Measurements from ENCODE around the gene SBF2. TPM values are rescaled to one million over a fixed set of nuclear protein-coding genes. Genes with fewer than 3 reads are reported as not detected.

SBF2 gene
- total RNA-seq, 2 experiments from 2014 or later: 6.0 to 6.1 TPM

DNA sequence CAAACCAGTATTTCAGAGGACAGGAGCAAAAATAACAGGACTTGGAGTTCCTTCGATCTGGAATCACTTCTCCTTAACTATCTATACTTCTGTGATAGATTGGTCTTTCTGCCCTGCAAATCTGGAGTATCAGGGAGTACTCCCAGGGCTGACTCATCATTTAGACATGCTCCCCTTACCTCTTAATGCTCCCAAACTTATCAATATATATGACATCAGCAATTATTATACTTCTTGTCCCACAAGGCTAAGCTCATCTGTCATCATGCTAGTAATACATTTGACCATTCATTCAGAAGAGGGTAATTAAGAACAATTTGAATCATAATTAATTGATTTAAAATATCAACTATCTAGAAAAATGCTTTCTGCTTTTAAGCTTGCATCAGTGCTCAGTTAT, 466.3 kb downstream of the SBF2 start:
- H3K36me3 Mint-ChIP-seq: peaks cover 2% of the 10 kb centered on the region
- H3K9me3 Mint-ChIP-seq: no peaks in the 10 kb centered on the region
- no peak overlapping the region for H3K4me3 Mint-ChIP-seq
- H3K4me1 Mint-ChIP-seq: peaks cover 3% of the 10 kb centered on the region
- no peak for DNase-seq
- H3K27me3 Mint-ChIP-seq: no peaks in the 10 kb centered on the region
- no peak overlapping the region for H3K27ac Mint-ChIP-seq

DNA sequence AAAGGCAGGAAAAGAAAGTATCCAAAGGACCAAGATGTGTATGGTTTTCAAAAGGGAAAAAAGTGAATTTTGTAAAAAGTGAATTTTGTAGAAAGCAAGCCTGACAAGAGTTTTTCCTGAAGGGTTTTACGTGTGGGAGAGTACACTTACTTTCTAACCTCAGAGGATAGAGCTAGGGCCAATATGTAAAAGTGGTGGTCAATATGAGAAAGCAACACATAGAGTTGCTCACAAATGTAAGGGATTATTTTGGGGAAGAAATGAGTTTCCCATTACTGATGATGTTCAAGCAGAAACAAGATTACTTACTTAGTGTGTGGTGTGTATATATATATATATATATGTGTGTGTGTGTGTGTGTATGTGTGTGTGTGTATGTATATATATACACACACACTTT, 467.6 kb downstream of the SBF2 start:
- peaks cover under 1% of the 10 kb centered on the region for H3K36me3 Mint-ChIP-seq
- H3K27me3 Mint-ChIP-seq: no peaks in the 10 kb centered on the region
- peaks cover 3% of the 10 kb centered on the region for H3K4me1 Mint-ChIP-seq
- no peak overlapping the region for H3K27ac Mint-ChIP-seq
- no peak for DNase-seq
- H3K9me3 Mint-ChIP-seq: no peaks in the 10 kb centered on the region
- H3K4me3 Mint-ChIP-seq: no peak overlapping the region

DNA sequence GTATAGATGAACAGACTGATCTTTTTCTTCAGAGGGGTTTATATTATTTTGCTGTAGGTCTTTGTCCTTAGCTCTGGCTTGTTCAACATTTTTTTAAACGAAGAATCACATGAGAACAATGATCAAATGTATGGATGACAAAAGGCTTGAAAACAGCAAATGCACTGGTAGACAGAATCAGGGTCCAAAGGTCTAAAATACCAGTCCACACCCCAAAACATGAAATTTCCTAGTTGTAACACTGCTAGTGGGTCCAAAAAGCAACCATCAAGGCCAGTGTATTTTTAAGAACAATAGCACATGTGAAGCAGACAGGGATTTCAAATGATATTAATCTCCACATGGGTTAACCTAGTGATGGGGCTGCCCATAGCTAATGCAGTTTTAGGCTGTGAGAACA, 468.1 kb downstream of the SBF2 start:
- Mint-ChIP-seq H3K9me3 (no peaks in the 10 kb centered on the region), H3K4me3 (no peak overlapping the region), H3K4me1 (peaks cover 3% of the 10 kb centered on the region), H3K27ac (no peak overlapping the region), H3K27me3 (no peaks in the 10 kb centered on the region), H3K36me3 (no peaks in the 10 kb centered on the region)
- no peak for DNase-seq

DNA sequence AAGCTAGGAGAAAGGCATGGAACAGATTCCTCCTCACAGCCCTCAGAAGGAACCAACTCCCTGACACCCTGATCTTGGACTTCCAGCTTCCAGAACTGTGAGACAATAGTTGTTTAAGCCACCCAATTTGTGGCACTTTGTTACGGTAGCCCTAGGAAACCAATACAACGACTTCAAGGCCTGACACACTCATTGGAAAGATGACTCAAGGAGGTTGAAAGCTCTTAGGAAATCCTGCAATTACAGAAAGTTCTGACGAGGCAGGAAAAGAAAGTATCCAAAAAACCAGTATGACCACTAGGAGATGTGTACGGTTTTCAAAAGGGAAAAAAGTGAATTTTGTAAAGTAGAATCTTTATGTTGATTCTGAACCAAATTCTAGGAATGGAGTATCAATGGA, 468.7 kb downstream of the SBF2 start:
- Mint-ChIP-seq H3K27me3 (no peaks in the 10 kb centered on the region), H3K36me3 (no peaks in the 10 kb centered on the region), H3K9me3 (no peaks in the 10 kb centered on the region), H3K4me1 (peaks cover 3% of the 10 kb centered on the region), H3K27ac (no peak overlapping the region), H3K4me3 (no peak overlapping the region)
- no peak for DNase-seq

DNA sequence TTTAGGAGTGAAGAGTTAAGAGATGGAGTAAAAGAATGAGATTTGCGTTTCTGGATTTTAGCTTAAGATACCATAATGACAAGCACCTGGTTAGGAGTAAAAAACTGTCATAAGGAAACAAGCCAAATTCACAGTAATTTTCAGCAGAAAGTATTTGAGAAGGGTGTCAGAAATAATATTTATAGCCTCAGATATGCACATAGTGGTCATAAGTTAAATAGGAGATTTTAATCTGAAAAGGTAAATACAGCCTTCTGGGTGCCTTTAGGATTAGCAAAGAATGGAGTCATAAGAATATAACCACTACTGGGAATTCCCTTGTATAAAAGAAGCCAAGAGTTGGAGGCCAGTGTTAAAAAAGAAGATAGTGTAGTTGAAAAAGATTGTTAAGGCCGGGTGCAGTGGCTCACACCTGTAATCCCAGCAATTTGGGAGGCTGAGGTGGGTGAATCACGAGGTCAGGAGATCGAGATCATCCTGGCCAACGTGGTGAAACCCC, 470.1 kb downstream of the SBF2 start:
- no peak for DNase-seq
- Mint-ChIP-seq H3K27ac (no peak overlapping the region), H3K27me3 (no peaks in the 10 kb centered on the region), H3K9me3 (no peaks in the 10 kb centered on the region), H3K4me3 (no peak overlapping the region), H3K4me1 (peaks cover 3% of the 10 kb centered on the region), H3K36me3 (no peaks in the 10 kb centered on the region)

DNA sequence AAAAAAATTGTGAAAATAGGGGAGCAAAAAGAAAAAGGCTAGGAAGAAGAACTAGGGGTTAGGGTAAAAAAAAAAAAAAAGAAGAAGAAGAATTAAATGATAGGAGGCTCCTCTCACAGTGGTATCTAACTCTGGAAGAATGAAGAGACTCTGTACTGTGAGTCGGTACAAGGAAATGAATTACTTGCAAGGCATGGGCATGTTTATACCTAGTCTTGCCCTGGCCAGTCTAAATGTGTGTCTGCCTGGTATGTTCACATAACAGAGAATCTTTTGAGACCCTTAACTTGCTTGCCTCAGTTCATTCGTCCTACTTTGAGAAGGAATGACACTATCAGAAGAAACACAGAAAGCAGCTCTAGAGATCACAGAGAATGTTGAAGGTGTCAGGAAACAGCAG, 470.6 kb downstream of the SBF2 start:
- no peak overlapping the region for H3K4me3 Mint-ChIP-seq
- no peaks in the 10 kb centered on the region for H3K27me3 Mint-ChIP-seq
- DNase-seq: no peak
- no peaks in the 10 kb centered on the region for H3K36me3 Mint-ChIP-seq
- H3K9me3 Mint-ChIP-seq: no peaks in the 10 kb centered on the region
- H3K27ac Mint-ChIP-seq: no peak overlapping the region
- peaks cover 3% of the 10 kb centered on the region for H3K4me1 Mint-ChIP-seq

DNA sequence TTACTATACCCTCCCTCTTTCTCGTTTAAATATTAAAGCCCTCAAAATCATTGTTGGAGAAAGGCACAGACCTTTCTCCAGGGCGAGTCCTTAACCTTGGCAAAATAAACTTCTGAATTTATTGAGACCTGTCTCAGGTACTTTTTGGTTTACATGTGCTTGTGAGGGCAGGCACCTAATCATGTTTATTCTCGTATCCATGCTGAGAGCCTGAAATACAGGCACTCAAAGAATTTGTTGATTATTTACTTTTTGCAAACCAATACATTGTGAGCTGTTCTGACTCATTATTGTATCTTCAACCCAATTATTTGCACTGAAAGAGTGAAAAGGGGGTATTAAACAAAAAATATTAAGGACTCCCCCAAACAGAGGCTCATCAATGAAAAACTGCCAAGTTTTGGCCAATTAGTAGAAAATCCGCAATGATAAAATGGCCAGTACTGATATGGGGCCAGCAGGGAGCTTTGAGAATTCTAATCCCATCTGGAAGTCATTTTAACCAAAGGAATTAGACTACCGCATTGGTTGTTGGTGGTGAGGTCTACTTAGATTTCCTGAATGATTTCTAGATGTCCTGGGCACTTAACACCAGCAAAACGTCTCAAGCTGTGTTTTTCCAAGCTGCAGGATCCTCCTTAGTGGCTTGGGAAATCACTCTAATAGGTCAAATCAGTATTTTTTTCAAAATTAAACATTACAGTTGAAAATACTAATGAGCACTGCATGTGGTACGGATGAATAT, 472.8 kb downstream of the SBF2 start:
- DNase-seq: no peak
- Mint-ChIP-seq H3K27me3 (no peaks in the 10 kb centered on the region), H3K4me3 (no peak overlapping the region), H3K9me3 (no peaks in the 10 kb centered on the region), H3K4me1 (peaks cover 1% of the 10 kb centered on the region), H3K27ac (no peak overlapping the region), H3K36me3 (no peaks in the 10 kb centered on the region)

DNA sequence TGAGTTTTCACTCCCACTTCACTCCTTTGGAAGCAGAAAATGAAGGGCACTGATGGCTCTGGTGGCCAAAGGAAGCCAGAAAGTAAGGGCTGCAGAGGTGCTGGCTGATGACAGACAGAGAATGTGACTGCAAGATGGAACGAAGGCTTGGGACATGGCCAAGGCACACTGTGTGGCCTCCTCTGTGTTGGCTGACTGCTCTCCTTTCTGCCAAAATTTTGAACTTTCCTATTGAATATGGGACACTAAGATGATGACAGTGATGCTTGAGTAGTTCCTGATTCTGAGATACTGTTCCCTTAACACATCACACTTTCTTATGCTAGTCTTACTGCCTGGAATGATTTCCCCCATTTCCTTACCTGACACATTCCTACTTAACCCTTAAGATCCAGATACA, 473.8 kb downstream of the SBF2 start:
- DNase-seq: no peak
- no peaks in the 10 kb centered on the region for H3K27me3 Mint-ChIP-seq
- H3K27ac Mint-ChIP-seq: no peak overlapping the region
- no peaks in the 10 kb centered on the region for H3K36me3 Mint-ChIP-seq
- H3K4me3 Mint-ChIP-seq: no peak overlapping the region
- H3K9me3 Mint-ChIP-seq: no peaks in the 10 kb centered on the region
- H3K4me1 Mint-ChIP-seq: no peaks in the 10 kb centered on the region

DNA sequence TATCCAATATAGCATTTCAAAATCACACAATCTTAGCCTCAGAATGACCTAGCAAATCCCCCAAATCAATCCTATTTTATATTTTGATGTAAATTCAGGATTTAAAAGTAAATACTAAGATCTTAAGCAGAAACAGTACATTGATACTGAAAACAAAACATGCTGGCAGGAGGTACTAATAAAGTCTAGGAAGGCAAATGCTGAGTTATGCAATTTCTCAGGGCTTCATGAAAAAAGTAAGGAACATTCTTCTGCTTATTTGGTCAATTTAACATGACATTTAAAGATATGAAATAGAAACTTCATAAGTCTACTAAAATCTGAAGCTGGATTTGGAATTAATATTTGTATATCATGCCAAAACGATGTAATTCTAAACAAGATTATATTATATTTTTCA, 476.8 kb downstream of the SBF2 start:
- no peaks in the 10 kb centered on the region for H3K4me1 Mint-ChIP-seq
- no peaks in the 10 kb centered on the region for H3K9me3 Mint-ChIP-seq
- DNase-seq: no peak
- no peaks in the 10 kb centered on the region for H3K27me3 Mint-ChIP-seq
- H3K27ac Mint-ChIP-seq: no peak overlapping the region
- H3K36me3 Mint-ChIP-seq: peaks cover 5% of the 10 kb centered on the region
- H3K4me3 Mint-ChIP-seq: no peak overlapping the region

DNA sequence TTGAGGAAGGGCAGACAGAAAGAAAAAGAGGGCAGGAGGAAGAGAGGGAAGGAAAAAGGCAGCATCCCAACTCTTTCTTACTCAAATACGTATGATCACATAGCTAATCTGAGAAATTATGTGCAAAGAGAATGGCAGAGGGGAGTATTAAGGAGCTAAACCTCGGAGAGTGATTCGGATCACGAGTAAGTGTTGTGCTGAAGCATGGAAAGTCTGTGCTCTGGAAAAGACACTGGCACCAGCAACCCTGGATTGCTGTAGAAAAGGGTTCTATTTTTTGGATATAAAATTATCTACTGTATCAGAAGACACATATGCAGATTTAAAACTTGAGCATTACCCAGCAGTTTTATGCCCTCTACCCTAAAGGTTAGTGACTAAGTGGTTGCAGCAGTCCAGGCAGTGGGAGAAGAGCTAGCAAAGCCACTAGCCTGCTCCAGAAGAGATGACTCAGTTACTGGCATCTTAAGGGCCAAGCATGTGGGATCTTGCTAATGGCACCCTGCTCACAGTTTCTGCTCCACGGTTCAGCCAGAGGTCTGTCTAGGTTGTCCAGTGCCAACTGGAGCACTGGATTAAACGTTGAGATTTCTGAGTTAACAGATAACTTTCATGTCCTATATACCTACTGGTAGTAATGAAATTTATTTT, 478.4 kb downstream of the SBF2 start:
- H3K36me3 Mint-ChIP-seq: peaks cover 13% of the 10 kb centered on the region
- H3K4me3 Mint-ChIP-seq: no peak overlapping the region
- H3K27ac Mint-ChIP-seq: no peak overlapping the region
- no peaks in the 10 kb centered on the region for H3K4me1 Mint-ChIP-seq
- DNase-seq: no peak
- H3K9me3 Mint-ChIP-seq: no peaks in the 10 kb centered on the region
- H3K27me3 Mint-ChIP-seq: no peaks in the 10 kb centered on the region

DNA sequence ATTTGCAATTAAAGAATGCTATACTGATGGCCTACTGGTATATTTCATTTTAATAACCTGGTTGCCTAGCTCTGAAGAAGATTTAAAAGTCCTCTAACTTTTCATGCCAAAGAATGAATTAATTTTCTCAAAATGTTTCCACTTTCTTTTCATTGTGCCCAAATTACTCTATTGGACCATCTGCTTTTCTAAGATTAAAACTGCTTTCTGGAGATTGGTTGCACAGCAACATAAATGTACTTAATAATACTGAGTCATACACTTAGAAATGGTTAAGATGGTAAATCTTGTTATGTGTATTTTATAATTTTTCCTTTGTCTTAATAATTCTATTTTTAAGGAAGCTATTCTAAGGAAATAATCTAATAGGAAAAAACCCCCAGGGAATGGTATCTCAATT, 479.9 kb downstream of the SBF2 start:
- Mint-ChIP-seq H3K27me3 (no peaks in the 10 kb centered on the region), H3K4me3 (no peak overlapping the region), H3K36me3 (peaks cover 15% of the 10 kb centered on the region), H3K4me1 (no peaks in the 10 kb centered on the region), H3K9me3 (no peaks in the 10 kb centered on the region), H3K27ac (no peak overlapping the region)
- DNase-seq: no peak

DNA sequence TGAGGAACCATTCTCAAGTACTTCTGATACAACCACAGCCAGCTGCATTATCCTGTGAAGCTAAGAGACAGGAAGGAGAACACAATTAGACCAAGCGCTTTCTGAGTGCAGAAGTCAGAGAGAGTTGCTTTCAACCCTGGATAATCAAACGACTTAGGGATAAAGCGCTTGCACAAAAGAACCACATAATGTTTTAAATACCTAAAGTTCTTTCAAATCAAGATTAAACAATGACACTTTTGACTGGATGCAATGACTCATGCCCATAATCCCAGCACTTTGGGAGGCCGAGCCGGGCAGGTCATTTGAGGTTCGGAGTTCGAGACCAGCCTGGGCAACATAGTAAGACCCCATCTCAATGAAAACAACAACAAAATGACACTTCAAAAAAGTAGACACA, 485.1 kb downstream of the SBF2 start:
- H3K27me3 Mint-ChIP-seq: no peaks in the 10 kb centered on the region
- no peak overlapping the region for H3K27ac Mint-ChIP-seq
- peaks cover 54% of the 10 kb centered on the region for H3K36me3 Mint-ChIP-seq
- DNase-seq: no peak
- peaks cover 3% of the 10 kb centered on the region for H3K4me1 Mint-ChIP-seq
- H3K9me3 Mint-ChIP-seq: no peaks in the 10 kb centered on the region
- H3K4me3 Mint-ChIP-seq: no peak overlapping the region

DNA sequence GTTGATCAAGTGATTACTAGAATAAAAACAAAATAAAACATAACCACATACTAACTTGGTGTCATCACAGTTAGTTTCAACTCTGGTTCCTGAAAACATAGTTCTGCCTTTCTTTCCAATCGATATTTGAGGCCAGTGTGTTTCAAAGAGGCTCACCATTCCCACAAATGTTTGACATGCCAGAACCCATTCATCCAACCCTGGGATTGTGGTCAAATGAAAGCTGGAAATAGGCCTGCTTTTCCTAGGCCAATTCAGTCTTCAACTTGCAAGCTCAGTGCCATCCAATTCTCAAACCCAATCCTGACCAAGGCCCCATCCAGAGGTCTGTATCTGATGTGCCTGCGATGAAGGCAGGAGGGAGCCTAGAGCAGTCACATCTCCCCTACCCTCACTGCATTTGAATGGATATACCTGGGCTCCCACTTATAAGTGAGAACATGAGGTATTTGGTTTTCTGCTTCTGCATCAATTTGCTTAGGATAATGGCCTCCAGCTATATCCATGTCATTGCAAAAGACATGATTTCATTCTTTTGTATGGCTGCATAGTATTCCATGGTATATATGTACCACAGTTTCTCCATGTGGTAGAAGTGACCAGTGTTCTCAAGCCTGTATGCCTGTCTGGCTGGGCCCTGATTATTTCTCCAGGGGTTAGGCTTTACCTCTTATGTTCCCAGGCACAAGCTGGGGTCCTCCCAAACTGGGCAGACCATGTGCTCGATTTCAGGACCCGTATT, 486.9 kb downstream of the SBF2 start:
- Mint-ChIP-seq H3K4me3 (no peak overlapping the region), H3K4me1 (peaks cover 7% of the 10 kb centered on the region), H3K9me3 (no peaks in the 10 kb centered on the region), H3K27ac (no peak overlapping the region), H3K36me3 (peaks cover 51% of the 10 kb centered on the region), H3K27me3 (no peaks in the 10 kb centered on the region)
- DNase-seq: no peak

DNA sequence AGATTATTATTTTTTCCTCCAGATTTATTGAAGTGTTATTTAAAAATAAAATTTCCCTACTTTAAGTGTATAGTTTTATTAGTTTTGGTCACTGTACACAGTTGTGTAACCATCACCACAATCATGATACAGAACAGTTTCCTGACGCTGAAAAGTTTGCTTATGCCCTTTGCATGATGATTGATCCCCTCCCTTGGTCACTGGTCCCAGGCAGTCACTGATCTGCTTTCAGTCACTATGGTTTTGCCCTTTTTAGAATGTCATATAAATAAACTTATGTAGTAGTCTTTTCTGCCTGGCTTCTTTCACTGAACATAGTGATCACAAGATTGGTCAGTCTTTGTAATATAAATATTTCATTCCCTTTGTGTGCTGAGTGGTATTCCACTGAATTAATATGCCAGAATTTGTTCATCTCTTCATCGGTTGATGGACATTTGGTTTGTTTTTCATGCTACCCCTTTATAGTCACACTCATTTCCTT, 489.6 kb downstream of the SBF2 start:
- H3K27me3 Mint-ChIP-seq: no peaks in the 10 kb centered on the region
- H3K4me3 Mint-ChIP-seq: no peak overlapping the region
- H3K36me3 Mint-ChIP-seq: peaks cover 45% of the 10 kb centered on the region
- no peak for DNase-seq
- H3K9me3 Mint-ChIP-seq: no peaks in the 10 kb centered on the region
- H3K27ac Mint-ChIP-seq: no peak overlapping the region
- H3K4me1 Mint-ChIP-seq: peaks cover 12% of the 10 kb centered on the region

DNA sequence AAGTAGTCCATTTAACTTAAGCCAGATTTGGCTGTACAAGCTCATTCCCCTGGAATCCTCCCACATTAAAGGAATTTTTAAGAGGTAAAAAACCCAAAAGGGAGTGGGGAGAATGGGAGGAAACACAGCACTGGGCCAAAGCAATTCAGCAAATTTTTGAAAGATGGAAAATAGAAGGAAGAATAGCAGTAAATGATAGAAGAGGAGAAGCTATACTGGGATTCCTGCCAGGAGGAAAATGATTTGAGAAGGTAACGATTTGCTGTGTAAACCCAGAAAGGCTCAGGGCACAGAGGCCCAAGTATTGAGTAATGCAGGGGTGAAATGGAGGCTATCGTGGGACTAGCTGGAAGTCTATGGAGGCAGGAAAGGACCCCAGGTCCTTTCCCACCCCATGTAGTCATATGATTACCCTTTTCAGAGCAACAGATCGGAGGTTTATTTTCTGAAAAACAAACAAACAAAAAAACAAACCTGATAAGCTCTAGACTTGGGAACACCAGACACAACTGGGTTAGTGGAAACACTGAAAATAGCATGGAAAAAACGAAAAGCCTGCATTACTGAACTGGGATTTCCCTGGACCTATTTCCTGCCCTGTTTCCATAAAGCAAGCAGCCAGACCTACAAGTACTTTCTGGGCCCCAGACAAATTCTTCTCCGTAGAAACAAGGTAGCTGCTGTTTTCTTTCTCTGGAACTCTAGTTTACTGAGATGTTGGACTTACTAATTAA, 490.2 kb downstream of the SBF2 start:
- no peak overlapping the region for H3K4me3 Mint-ChIP-seq
- H3K4me1 Mint-ChIP-seq: peaks cover 18% of the 10 kb centered on the region
- no peak overlapping the region for H3K27ac Mint-ChIP-seq
- no peaks in the 10 kb centered on the region for H3K9me3 Mint-ChIP-seq
- DNase-seq: no peak
- H3K27me3 Mint-ChIP-seq: no peaks in the 10 kb centered on the region
- peaks cover 43% of the 10 kb centered on the region for H3K36me3 Mint-ChIP-seq

Measured in activated naive CD8-positive, alpha-beta T cell treated with anti-CD3 and anti-CD28 coated beads for 36 hours (primary cell).